Brain pericyte (primary cell): Measurements from ENCODE around the gene FZD4.
"Not testable (repeated sequence)": the region's sequence is repeated elsewhere in the genome, so short reads cannot be mapped to it uniquely, and the experiment has no call there.

ENCODE experiments used
- DNase-seq: peaks from one replicate; pipeline ENCODE4 v3.0.0-alpha.2; 2012; ENCODE audit warnings: low read depth, low spot score

The FZD4 gene

DNA sequence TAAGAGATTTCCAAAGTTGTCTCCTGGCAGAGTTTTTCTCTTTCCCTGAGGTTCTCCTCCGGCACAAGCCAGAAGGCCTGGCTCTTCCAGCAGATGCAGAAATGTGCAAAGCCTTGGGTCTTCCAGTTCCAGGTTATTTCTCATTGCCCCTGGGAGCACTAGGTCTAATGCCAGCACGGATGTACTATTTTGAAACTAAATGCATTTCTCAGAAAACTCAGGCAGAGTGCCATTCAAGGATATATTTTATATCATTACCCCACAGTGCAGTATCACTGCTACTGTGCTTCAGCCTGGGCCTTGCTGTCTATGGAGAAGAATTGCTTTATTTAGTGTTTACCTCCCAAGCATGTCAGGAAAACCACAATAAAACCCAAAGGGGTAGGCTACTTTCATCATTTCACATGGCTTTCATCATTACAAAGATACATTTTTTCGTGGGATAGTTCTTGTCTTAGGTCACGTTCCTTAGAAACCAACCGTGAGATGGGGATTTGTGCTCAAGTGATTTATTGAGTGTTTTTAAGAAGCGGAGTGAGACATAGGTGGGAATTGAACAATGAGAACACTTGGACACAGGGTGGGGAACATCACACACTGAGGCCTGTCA is 22.4 kb upstream of the FZD4 start:
- DNase-seq, result no peak

DNA sequence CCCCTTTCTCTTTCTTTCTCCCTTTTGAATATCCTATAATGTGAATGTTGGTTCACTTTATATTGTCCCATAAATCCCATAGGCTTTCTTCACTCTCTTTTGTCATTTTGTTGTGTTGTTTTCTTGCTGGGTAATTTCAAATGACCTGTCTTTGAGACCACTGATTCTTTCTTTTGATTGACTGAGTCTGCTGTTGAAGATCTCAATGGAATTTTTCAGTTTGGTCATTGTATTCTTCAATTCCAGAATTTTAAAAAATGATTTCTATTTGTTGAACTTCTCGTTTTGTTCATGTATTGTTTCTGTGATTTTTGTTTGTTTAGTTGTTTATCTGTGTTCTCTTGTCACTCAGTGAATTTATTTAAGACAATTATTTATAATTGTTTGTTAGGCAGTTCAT is 17.5 kb upstream of the FZD4 start:
- no peak for DNase-seq

DNA sequence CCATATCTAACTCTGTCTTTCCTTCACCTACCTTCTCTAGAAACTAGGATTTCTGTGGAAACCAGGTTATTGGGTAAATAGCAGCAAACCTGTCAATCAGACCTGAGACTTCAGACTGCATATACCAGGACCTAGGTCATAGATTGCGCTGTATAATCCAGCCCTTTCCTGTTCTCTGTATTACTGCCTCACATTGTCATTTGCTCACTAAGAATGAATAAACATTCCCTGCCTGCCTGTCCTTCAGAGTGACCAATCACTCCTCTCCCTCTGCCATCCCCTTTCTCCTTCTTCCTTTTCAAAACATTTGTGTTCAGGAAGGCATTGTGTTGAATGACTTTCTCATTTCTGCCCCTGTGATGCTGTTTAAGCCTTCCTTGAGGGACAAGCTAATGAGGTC is 14.1 kb upstream of the FZD4 start:
- DNase-seq, result no peak

DNA sequence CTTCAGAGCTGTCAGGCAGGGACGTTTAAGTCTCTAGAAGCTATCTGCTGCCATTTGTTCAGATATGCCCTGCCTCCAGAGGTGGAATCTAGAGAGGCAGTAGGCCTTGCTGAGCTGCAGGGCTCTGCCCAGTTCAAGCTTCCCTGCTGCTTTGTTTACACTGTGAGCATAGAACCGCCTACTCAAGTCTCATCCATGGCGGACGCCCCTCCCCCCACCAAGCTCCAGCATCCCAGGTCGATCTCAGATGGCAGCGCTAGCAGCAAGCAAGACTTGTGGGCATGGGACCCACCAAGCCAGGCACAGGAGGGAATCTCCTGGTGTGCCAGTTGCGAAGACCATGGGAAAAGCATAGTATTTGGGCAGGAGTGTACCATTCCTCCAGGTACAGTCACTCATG is 12.4 kb upstream of the FZD4 start:
- DNase-seq, result not testable (repeated sequence)

DNA sequence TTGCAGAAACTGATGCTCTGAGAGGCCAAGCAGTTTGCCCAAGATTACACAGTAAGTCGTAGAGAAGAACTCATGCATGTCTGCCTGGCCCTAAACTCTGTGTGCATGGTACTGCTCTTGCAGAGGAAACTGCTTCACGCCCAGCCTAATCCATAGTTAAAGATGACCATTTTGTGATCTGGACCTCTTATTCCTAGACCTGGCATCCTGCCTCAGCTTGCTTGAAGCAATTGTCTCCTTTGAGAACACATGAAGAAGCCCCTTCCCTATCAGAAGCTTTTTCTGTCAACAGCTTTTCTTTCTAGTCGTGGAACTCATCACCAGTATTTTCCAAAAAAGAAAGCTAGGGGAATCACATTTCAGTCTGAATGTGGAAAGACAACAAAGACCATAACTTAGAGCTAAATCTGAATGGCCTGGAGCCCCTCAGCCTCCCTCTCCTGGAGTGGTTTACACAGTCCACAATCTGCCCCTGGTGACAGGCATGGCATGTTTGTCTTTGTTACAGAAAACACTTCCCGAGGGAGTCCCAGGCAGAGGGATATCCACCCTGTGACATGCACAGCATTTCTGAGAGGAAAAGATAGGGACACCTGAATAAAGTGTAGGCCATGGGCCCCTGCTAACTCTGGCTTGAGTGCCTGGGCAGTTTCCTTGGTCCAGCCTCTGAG is 2.9 kb upstream of the FZD4 start:
- DNase-seq, result no peak

DNA sequence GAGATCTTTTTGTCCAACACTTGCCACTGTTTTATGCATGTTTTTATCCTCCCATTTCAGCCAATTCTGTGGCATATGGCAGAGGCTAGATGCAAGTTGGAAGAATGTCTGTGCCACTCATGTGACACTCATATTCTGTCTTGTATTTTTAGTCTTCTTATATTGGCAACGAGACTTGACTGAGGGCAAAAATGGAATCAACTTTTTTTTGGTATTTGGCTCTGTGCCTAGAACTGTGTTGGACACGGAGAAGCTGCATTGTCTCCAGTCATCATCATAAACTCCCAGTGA is 1.7 kb upstream of the FZD4 start:
- no peak for DNase-seq

DNA sequence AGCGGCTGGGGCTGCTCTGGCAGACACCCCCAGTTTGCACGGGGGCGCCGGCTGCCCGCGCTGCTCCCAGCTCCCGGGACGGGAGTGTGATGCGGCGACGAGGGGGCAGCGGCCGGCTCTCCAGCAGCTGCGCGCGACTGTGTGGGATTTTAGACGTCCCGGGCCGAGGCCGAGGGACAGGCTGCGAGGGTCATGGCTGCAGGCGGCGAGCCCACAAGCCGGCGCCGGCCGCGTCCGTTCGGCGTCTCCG is 159 bp downstream of the FZD4 start:
- no peak for DNase-seq

DNA sequence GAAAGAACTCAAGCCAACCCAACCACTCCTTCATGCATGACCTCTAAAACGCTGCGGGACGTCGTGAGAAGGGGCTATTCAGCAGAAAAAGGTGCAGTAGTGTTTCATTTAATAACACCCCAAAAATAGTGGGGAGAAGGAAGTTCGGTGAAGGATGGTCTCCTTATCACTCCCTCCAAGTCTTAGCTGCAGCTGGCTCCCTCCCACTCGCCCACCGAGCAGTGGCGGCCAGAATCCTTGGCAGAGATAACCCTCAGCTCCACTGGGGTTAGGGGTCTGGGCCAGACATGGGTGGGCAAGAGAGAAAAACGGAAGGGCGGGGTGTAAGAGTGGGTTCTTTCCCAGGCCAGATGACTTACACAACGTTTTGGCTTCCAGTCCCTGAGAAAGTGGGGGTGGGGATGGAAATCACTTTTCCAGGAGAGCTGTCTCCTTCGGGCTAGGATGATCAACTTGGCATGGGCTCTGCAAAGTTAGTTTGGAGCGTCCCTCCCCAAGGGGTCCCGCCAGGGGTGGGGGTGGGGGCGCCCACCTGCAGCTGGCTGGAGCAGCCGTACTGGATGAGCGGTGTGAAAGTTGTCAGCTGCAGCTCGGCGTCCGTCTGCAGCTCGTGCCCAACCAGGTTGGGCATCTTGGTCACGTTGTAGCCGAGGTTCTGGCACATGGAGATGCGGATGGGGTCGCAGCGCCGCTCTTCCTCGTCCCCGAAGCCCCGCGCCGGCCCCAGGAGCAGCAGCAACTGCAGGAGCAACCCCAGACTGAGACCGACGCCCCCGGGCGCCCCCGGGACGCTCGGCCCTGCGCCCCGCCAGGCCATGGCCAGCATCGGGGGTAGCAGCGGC is 705 bp downstream of the FZD4 start:
- DNase-seq, result no peak

DNA sequence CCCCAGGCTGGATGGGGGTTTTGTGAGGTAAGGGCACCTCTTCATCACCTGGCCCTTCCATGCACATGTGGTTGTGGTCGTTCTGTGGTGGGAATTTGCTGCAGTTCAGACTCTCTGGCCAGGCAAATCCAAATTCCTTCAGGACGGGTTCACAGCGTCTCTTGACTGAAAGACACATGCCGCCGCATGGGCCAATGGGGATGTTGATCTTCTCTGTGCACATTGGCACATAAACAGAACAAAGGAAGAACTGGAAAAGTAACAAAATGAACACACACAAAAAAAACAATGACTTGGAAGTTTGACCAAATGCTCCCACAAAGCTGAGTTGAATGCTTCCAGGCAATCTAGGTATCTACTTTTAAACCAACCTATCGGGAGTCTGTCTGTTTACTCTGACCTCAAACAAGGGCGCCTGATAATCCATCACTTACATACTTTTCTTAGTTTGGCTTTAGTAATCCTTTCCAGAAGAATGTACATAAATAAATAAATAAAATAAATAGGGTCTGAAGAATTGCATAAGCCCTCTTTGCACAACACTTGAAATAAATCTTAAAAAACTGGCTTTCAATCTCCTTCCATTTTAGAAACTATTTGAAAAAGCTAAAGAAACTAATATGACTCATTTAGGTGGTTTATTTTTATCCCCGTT is 2.8 kb downstream of the FZD4 start:
- no peak for DNase-seq

DNA sequence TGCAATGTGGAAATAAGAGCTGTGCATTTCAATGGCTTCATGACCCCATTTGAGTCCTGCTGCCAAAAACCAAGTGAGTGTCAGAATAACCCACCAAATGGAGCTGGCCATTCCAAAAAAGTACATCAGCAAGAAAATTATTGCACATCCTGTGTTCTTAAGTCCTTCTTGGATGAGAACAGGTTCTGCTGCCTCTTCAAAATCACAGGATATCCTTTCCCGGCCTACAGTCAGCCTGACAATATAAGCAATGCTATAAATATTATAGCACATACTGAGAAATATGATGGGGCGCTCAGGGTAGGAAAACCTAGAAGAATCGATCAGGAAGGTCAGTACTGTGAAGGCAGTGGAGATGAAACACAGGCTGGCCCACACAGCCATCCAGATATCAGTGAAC is 3.5 kb downstream of the FZD4 start:
- DNase-seq, result no peak

DNA sequence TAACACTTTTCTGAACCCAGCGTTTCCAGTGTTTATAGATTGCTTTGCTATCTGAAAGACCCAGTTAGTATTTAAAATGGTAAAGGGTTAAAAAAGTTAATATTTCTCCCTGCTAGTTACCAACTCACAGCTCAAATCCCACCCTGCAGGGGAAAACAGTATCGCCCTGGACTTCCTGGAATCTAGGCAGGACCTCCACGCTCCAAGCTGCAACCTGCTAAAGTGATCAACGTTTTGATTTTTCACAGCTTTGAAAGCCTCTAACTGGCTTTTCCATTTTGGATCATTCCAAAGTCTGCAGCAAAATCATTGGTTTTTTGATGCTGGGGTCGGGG is 4.6 kb downstream of the FZD4 start:
- DNase-seq, result no peak

DNA sequence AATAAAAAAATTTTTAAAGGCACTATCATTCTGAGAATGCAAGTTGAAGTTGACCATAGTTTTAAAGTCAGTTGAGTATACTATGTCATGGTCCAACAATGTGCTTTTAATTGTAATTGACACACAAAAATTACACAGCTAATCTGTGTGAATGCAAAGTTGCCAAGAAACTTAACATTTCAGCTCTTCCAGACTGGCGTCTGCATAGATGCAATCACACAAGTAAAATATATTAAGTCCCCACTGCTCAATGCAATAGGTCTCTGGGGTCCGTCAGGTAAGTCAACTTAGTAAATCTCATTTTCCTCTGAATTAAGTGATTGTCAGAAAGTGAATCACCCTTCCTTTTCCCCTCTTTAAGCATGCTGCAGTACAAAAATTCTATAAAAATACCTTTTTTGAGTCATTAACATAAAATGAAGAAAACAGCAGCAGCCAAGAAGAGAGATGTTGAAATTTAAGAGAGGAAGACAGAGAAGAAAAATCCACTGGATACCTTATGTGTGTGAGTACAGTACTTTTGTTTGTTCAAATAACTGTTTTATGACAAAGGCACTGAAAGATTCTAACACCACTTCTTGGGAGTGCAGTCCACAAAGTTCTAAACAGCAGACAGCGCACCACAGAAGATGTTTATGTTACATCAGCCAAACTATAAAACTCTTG is 5.1 kb downstream of the FZD4 start:
- no peak for DNase-seq

DNA sequence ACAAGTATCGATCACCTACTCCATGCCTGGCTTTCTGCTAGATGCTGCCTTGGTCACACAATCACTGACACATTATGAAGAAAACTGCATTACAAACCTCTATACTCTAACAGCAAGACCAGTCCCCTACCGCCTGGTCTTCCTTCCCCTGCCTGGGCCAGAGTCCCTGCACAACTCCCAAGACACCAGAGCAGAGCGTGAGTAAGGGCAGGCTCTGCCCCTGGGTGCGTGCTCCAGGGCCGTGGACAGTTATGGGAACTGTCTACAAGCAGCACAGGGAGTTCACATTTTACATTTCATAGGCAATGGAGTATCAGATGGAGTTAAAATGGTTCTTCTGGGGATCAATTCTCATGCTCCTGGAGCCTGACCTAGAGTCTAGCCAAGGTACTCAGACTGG is 6.5 kb downstream of the FZD4 start:
- DNase-seq, result no peak

DNA sequence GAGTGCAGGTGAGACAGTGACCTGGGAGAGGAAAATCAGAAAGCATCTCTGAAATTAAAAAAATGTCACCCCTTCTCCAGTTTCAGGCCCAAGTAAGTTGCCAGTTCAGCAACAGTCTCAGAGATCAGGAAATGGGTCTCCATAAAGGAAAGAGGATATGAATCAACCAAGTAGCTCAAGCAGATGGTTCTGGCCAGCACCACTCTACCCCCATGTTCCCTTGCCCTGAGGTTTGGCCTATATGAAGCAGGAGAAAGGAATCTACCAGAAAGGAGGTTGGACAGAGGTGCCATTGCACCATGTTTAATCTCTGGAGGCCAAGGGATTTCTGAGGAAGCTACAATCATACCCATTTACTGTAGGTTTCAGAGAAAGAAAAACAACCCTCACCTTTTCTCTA is 7.7 kb downstream of the FZD4 start:
- DNase-seq, result no peak

DNA sequence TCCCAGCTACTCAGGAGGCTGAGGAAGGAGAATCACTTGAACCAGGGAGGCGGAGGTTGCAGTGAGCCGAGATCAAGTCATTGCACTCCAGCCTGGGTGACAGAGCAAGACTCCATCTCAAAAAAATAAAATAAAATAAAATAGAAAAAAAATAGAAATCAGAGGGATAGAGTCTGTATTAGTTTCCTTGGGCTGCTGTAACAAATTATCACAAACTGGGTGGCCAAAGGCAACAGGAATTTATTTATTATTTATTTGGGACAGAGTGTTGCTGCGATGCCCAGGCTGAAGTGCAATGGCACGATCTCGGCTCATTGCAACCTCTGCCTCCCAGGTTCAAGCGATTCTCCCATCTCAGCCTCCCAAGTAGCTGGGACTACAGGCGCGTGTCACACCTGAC is 11.7 kb downstream of the FZD4 start:
- DNase-seq, result not testable (repeated sequence)

DNA sequence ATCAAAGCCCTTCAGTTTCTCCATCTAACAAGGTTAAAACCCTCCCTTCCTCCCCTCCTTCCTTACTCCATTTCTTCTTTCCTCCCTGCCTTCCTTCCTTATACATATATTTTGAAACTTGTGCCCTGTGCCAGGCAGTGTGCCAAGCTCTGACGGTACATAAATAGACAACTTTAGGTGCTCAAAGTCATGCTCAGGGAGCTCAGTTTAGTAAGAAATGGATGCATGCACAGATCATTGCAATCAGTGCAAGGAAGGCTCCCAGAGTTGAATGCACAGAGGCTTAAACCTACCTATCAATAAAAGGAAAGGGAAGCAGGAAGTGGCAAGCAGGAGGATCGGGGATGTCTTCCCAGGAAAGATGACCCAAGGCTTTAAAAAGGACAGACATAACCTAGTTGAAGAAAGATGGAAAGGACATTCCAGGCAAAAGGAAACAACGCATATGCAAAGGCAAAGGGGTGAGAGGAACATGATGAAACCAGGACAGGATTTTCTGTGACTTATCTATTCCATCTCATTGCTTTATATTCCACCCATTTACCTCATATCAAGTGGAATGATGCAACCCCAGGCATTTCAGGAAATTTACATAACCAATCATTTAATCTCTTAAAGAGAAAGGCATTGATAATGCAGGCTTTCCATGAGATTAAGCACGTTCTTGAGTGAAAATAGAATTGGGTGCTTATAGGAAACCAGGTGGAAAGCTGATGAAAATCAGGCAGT is 13.2 kb downstream of the FZD4 start:
- DNase-seq, result no peak

DNA sequence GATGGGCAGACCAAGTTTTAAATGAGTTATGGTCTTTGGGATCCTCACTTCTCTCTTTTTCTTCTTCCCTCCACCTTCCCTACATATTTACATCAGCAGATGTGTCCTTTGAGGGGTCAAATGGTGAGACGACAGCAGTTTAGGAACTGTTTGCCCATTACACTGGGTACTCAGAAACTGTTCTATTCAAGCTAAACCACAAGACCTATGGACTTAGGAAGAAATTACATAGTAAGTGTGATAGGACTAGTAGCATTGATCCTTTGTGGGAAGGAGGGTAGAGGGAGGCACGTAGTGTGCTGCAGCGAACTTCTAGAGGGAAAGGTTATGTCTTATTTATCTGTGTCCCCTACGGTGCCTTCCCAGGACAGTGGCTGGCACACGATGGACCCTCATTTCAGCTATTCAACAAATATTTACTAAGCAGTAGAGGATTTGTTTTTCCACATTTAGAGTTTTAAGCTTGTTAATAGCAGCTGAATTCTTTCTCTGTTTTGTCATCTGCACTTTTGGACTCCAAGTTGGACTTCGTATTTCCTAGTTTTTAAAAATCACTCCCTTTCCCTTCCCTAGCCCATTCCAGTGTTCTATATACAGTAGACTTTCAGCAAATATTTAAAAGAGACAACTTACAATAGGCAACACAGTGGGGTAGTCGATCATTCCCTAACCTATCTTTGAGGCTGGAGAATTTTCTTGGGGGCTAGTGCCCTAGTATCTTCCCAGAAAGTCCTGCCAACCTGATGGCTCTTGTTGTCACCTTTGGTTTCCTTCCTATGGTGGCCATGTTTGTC is 13.9 kb downstream of the FZD4 start:
- DNase-seq, result no peak

DNA sequence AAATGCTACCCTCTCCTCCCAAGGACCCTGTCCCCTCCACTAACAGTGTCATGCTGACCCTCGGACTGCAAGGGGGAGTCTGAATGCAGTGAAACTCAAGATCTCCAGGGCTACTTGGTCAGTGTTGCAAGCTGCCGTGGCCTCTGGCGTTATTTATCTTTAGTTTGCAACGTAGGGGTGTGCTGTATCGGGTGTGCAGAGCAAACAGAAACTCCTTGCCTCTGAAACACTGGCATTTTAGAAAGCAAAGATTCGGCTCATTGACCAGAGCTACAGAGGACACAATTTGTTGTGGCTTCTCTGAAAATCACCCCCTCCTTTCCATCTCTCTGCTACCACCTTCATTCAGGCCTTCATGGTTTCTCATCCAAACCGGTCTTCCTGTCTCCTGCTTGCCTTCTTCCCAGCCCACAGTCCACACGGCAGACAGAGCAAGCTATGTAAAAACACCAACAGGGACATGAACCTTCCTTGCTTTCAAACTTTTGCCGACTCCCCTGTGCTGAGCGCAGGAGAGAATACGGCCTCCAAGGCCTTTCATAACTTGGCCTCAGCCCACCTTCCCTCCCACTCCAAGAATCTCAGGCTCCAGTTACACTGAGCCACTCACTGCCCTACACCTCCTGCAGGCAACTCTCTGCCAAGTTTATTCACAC is 14.9 kb downstream of the FZD4 start:
- DNase-seq, result no peak

DNA sequence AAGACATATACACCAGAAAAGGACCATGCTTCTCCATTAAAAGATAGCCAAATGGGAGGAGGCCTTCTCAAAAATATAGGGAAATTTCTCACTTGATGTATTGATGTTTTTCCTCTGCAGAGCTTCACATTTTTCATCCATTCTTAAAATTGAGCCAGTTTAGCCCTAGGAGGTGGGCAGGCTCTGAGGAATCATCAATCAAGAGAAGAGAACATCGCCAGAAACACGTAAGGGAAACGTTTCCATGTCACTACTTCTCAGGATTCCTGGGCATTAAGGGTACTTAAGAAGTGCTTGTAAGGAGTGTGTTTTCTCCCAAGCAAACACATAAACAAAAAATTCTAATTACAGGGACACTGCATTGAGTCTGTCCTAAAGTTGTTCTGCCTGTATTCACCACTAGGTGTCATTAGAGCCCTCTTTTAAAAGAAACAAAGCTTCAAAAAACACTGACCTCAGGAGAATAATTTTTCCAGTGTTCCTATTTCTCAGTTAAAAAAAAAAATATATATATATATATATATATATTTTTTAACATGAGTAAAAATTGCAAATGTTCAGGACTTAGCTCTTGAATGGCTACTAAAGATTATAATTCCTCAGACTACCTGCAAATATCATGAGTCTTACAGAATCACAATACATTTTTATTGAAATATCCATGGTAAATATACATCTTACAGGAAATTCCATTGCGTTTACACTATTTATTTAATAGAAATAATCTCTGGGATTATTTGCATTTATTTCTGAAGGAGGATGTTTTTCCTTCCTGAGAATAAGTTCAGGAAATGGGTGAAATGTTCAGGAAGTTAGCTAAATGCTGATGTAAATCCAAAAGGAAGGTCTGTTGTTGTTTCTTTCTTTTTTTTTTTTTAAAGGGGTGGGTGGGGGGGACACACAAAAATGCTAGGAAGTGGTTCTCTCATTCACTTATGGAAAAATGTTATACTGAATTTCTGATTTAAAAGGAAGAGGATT is 16.0 kb downstream of the FZD4 start:
- DNase-seq, result no peak
